ENCODE measurements around the gene KCNN2.

DNA sequence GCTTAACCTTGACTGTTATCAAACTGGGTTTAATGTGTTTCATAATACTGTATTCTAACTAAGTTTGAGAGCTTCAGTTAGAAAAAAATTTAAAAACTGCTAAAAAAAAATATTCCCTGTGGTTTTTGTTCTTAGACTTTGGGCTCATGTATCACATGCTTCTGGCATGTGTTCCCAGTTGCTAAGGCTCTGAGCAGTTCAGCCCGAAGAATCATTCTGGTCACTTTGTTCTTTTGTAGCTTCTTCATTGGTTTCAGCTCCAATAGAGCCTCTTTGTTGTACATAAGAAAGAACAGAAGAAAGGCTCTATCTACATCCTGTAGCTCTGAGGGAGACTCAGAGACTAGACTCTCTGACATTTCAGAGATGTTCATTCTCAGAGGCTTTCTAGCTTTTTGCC is 25.6 kb downstream of the KCNN2 start:
- TF ChIP-seq EZH2phosphoT487 (IDR thresholded peaks at IDR 0.05; ENCODE audit: insufficient read depth, low read depth) (no peak), EZH2 (IDR thresholded peaks at IDR 0.05; ENCODE audit: insufficient read depth, poor library complexity, severe bottlenecking) (no peak)

Measured in GM23248 (cell line).